WERI-Rb-1 (cell line): Measurements from ENCODE around the gene YIPF3.

Experiments used
- DNase-seq: peaks from one replicate; pipeline ENCODE4 v3.0.0-alpha.2; 2020
- H3K27ac ChIP-seq: fragments of 250-450 bp; sonication (Bioruptor Pico); 2 replicates; pipeline ENCODE4 v1.5.1; 2020; ENCODE audit warnings: mild to moderate bottlenecking, moderate library complexity
- H3K27me3 ChIP-seq: fragments of 250-450 bp; sonication (Bioruptor Pico); 2 replicates; pipeline ENCODE4 v1.5.1; 2021; ENCODE audit warnings: mild to moderate bottlenecking, low read depth, moderate library complexity; ENCODE audit not compliant: insufficient read depth, severe bottlenecking
- H3K36me3 ChIP-seq: fragments of 250-450 bp; sonication (Bioruptor Pico); 2 replicates; pipeline ENCODE4 v1.5.1; 2020; ENCODE audit warnings: mild to moderate bottlenecking, moderate library complexity
- H3K4me3 ChIP-seq: 2 replicates; pipeline ENCODE4 v1.5.1; 2011; ENCODE audit warnings: low read depth, mild to moderate bottlenecking, control low read depth, low read length
- H3K9me3 ChIP-seq: fragments of 250-450 bp; sonication (Bioruptor Pico); 2 replicates; pipeline ENCODE4 v1.5.1; 2021; ENCODE audit warnings: mild to moderate bottlenecking, moderate library complexity; ENCODE audit not compliant: severe bottlenecking
- CTCF ChIP-seq: IDR thresholded peaks from 2 replicates; pipeline ENCODE4 v1.5.1; 2011; ENCODE audit warnings: low read depth, mild to moderate bottlenecking, control low read depth, inconsistent platforms, low read length

Gene YIPF3

GRCh38 chr6:43478008-43478372, 38.7 kb downstream of the YIPF3 start:
- H3K27ac ChIP-seq, result peak overlapping the region; percentile 83
- H3K4me3 ChIP-seq, result peak overlapping the region; percentile 50
- no peak for DNase-seq
- peaks cover 35% of the 10 kb centered on the region for H3K36me3 ChIP-seq
- no peaks in the 10 kb centered on the region for H3K27me3 ChIP-seq
- no peaks in the 10 kb centered on the region for H3K9me3 ChIP-seq
- TF ChIP-seq CTCF, result no peak

DNA sequence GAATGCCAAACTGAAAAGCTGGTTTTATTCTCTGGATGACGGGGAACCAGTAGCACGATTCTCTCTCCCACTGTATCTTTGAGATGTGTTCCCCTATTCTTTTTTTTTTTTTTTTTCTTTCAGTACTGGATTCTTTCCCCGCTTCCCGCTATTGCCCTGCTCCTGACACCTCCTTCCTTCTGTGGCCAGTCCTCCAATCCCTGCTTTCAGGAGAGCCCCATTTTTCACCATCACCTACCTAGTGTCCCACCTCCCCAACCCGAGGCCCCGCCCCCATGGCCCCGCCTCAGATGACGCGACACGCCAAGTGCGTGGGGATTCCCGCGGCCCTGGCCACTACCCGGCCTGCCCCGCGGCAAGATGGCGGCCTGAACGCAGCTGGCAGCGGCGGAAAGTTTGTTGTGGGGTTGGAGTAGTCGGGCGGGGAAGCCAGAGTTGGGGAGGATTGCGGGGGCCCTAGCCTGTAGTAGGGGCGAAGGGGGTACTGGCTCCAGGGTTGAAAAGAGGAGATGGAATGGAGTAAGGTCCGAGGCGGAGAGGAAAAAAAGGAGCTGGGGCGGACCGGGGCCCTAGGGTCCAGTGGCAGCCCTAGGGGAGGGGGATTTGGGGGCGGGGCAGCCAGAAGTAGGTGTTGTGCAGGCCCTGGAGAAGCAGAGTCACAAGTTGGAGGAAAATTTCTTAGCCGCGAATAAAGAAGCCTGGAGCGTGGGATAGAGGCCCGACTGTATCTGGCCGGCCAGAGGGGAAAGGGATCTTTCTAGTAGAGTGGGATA, 39.3 kb downstream of the YIPF3 start, which contains the start of gene TJAP1:
Gene TJAP1, plus strand, starts transcription at position 336 of the 773 bp plus-strand sequence. CDS start 21,432 bp downstream, outside the sequence.
- Histone ChIP-seq H3K36me3 (peaks cover 35% of the 10 kb centered on the region), H3K4me3 (peak within 1 kb of the TSS; percentile 50), H3K27me3 (no peaks in the 10 kb centered on the region), H3K9me3 (no peaks in the 10 kb centered on the region), H3K27ac (peak within 1 kb of the TSS; percentile 83)
- DNase-seq, result peak; percentile 99
- no peak for TF ChIP-seq CTCF

- H3K27ac ChIP-seq, result peak overlapping the region; percentile 83
- no peak for DNase-seq
- no peaks in the 10 kb centered on the region for H3K27me3 ChIP-seq
- no peaks in the 10 kb centered on the region for H3K9me3 ChIP-seq
- no peak for TF ChIP-seq CTCF
- H3K36me3 ChIP-seq, result peaks cover 30% of the 10 kb centered on the region
- H3K4me3 ChIP-seq, result peak overlapping the region; percentile 50
These were observed 40.0 kb downstream of the YIPF3 start for GRCh38 chr6:43476746-43477145.

DNA sequence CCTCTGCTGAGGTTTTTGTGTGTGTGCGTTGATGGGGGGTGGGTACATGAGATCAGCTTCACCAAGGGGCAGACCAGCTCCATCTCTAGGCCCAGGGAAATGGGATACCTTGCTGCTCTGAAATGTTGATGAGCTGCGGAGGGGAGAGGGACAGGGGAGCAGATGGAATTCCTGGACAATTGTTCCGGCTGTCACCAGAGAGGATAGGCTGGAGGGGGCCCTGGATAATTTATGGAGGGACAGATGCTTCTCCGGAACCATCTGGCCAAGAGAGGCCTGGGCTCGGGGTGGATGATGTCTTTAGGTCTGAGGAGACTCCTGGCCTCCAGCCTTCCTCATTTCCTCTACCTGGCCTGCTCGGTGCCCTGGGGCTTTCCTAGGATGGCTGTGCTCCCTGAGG, 41.2 kb downstream of the YIPF3 start:
- DNase-seq, result peak; percentile 76
- Histone ChIP-seq H3K27me3 (no peaks in the 10 kb centered on the region), H3K9me3 (no peaks in the 10 kb centered on the region), H3K27ac (peak overlapping the region; percentile 1), H3K36me3 (peaks cover 22% of the 10 kb centered on the region), H3K4me3 (no peak overlapping the region)
- no peak for TF ChIP-seq CTCF

GRCh38 chr6:43472515-43472914, 44.2 kb downstream of the YIPF3 start:
- H3K36me3 ChIP-seq, result no peaks in the 10 kb centered on the region
- H3K27me3 ChIP-seq, result no peaks in the 10 kb centered on the region
- no peak overlapping the region for H3K27ac ChIP-seq
- no peaks in the 10 kb centered on the region for H3K9me3 ChIP-seq
- DNase-seq, result no peak
- no peak overlapping the region for H3K4me3 ChIP-seq
- TF ChIP-seq CTCF, result no peak

GRCh38 chr6:43471399-43471798, 45.3 kb downstream of the YIPF3 start:
- DNase-seq, result no peak
- no peaks in the 10 kb centered on the region for H3K36me3 ChIP-seq

More at GRCh38 chr6:43471399-43471798, 45.3 kb downstream of the YIPF3 start:
- Histone ChIP-seq H3K27me3 (no peaks in the 10 kb centered on the region), H3K27ac (no peak overlapping the region), H3K4me3 (no peak overlapping the region), H3K9me3 (no peaks in the 10 kb centered on the region)
- no peak for TF ChIP-seq CTCF
